HCT116 (cell line): ENCODE results near the gene HDAC10. TPM values are rescaled to one million over a fixed set of nuclear protein-coding genes. Genes with fewer than 3 reads are reported as not detected.

Experiments
- ATAC-seq: fragments of 200-7000 bp; cut with Tn5 transposase; 2 replicates; pipeline ENCODE4 v1.9.1; 2020; ENCODE audit warnings: mild to moderate bottlenecking, moderate library complexity
- BruUV-seq: library from RNA; stranded (reverse); fragments of 400-500 nt; replicated peaks from 2 replicates; lab custom pipeline; 2021; lab: Mats Ljungman, UMichigan
- CTCF ChIA-PET: fragments of 300-600 bp; sonication (Branson Sonifier 250); formaldehyde crosslinking; loops from one replicate; lab custom pipeline; 2021; ENCODE audit warnings: antibody characterized with exemption; lab: Charles Lee
- POLR2A ChIA-PET: fragments of 300-600, 350-600 bp; sonication (Branson Sonifier 250); formaldehyde crosslinking; loops from one replicate; lab custom pipeline; 2021; ENCODE audit warnings: antibody characterized with exemption; lab: Charles Lee
- RAD21 ChIA-PET, 2 experiments: fragments of 300-600 bp; sonication (Branson Sonifier 250); formaldehyde crosslinking; loops; one replicate each; lab custom pipeline; 2023; ENCODE audit warnings: low total read pairs in 2 of 2; ENCODE audit not compliant: uncharacterized antibody in 2 of 2, unreplicated experiment in 2 of 2, low non-redundant PET in 1 of 2; lab: Charles Lee
- DNase-seq: peaks from one replicate; pipeline ENCODE4 v3.0.0-alpha.2; 2010; ENCODE audit warnings: low read depth, low spot score
- H2AFZ ChIP-seq: fragments of 200-600 bp; shearing (Covaris generic), sonication (generic); 2 replicates; pipeline ENCODE4 v1.6.1; 2017; ENCODE audit warnings: low read depth, mixed run types, mixed read lengths, antibody characterized with exemption, low read length; ENCODE audit not compliant: poor library complexity, severe bottlenecking
- H3K27ac ChIP-seq: 2 replicates; pipeline ENCODE4 v1.5.1; 2012; ENCODE audit warnings: low read depth, low read length
- H3K27me3 ChIP-seq: fragments of 200-600 bp; sonication (generic); 2 replicates; pipeline ENCODE4 v1.6.1; 2016; ENCODE audit warnings: mixed run types, low read length, mixed read lengths; ENCODE audit not compliant: insufficient read depth
- H3K36me3 ChIP-seq, 2 experiments: fragments of 200-500 bp in 1 of 2; fragments of 200-600 bp in 1 of 2; sonication (Bioruptor generic) in 1 of 2; sonication (generic) in 1 of 2; 2 replicates each; pipeline versions ENCODE4 v1.5.1 to v1.6.1; 2014 to 2016; ENCODE audit warnings: low read length in 2 of 2, inconsistent platforms in 1 of 2, mixed read lengths in 1 of 2, mixed run types in 1 of 2; ENCODE audit not compliant: insufficient read depth in 2 of 2, control insufficient read depth in 1 of 2
- H3K4me1 ChIP-seq, 2 experiments: fragments of 200-600 bp in 1 of 2; sonication (generic) in 1 of 2; 2 replicates each; pipeline versions ENCODE4 v1.5.1 to v1.6.1; 2012 to 2017; ENCODE audit warnings: low read length in 2 of 2, inconsistent platforms in 1 of 2, mild to moderate bottlenecking in 1 of 2, mixed read lengths in 1 of 2, mixed run types in 1 of 2, moderate library complexity in 1 of 2; ENCODE audit not compliant: insufficient read depth in 2 of 2, control insufficient read depth in 1 of 2
- H3K4me2 ChIP-seq: fragments of 200-600 bp; sonication (generic); 2 replicates; pipeline ENCODE4 v1.6.1; 2017; ENCODE audit warnings: mixed run types, low read length, mixed read lengths
- H3K4me3 ChIP-seq, 2 experiments: fragments of 200-600 bp in 1 of 2; sonication (generic) in 1 of 2; replicated peaks in 1 of 2; 2 replicates each; pipeline ENCODE4 v1.5.1; 2011 to 2016; ENCODE audit warnings: low read length in 2 of 2, control low read depth in 1 of 2, low read depth in 1 of 2, mild to moderate bottlenecking in 1 of 2, mixed read lengths in 1 of 2, mixed run types in 1 of 2
- H3K79me2 ChIP-seq: fragments of 200-600 bp; sonication (generic); 2 replicates; pipeline ENCODE4 v1.6.1; 2017; ENCODE audit warnings: mild to moderate bottlenecking, mixed run types, low read length, moderate library complexity, mixed read lengths; ENCODE audit not compliant: insufficient read depth
- H3K9ac ChIP-seq: fragments of 200-600 bp; sonication (generic); 2 replicates; pipeline ENCODE4 v1.6.1; 2016; ENCODE audit warnings: low read length, mixed read lengths
- H3K9me2 ChIP-seq: fragments of 200-600 bp; sonication (generic), shearing (Covaris generic); 2 replicates; pipeline ENCODE4 v1.6.1; 2017; ENCODE audit warnings: mixed run types, mild to moderate bottlenecking, moderate library complexity; ENCODE audit not compliant: insufficient read depth
- H3K9me3 ChIP-seq, 2 experiments: fragments of 200-500 bp in 1 of 2; fragments of 200-600 bp in 1 of 2; sonication (Bioruptor generic) in 1 of 2; sonication (generic) in 1 of 2; 2 replicates each; pipeline ENCODE4 v1.6.1; 2014 to 2017; ENCODE audit warnings: low read length in 2 of 2, mixed read lengths in 2 of 2, inconsistent platforms in 1 of 2, low read depth in 1 of 2, mild to moderate bottlenecking in 1 of 2, mixed run types in 1 of 2, moderate library complexity in 1 of 2; ENCODE audit not compliant: control insufficient read depth in 1 of 2, insufficient read depth in 1 of 2
- H4K20me1 ChIP-seq: fragments of 200-600 bp; sonication (generic), shearing (Covaris generic); 2 replicates; pipeline ENCODE4 v1.6.1; 2017; ENCODE audit warnings: mixed run types, mild to moderate bottlenecking, moderate library complexity; ENCODE audit not compliant: insufficient read depth
- CTCF ChIP-seq, 3 experiments: fragments of 200-600 bp in 1 of 3; sonication (generic) in 1 of 3; IDR thresholded peaks in 2 of 3; conservative IDR thresholded peaks in 1 of 3; 2 replicates each; pipeline ENCODE4 v1.5.1; 2012 to 2017; ENCODE audit warnings: low read depth in 2 of 3, low read length in 2 of 3, antibody characterized with exemption in 1 of 3, borderline replicate concordance in 1 of 3, control low read depth in 1 of 3, mild to moderate bottlenecking in 1 of 3, mixed read lengths in 1 of 3, mixed run types in 1 of 3, moderate library complexity in 1 of 3; ENCODE audit not compliant: insufficient read depth in 1 of 3
- EGR1 ChIP-seq: IDR thresholded peaks from 2 replicates; pipeline ENCODE4 v1.6.1; 2012; ENCODE audit warnings: low read depth
- SIN3A ChIP-seq: IDR thresholded peaks from 2 replicates; pipeline ENCODE4 v1.6.1; 2012; ENCODE audit warnings: low read depth
- TCF7L2 ChIP-seq: IDR thresholded peaks from 2 replicates; pipeline ENCODE4 v1.7.0; 2011; ENCODE audit warnings: borderline replicate concordance, inconsistent platforms; ENCODE audit not compliant: insufficient read depth, insufficient read length; ENCODE audit errors: extremely low read depth
- ZBTB33 ChIP-seq: IDR thresholded peaks from 2 replicates; pipeline ENCODE4 v1.6.1; 2011; ENCODE audit warnings: mild to moderate bottlenecking, low read length, moderate library complexity; ENCODE audit not compliant: insufficient replicate concordance; ENCODE audit errors: extremely low read depth
- intact Hi-C: fragments of 100-400 bp; cut with micrococcal nuclease; formaldehyde crosslinking; loops from 2 replicates; pipeline ENCODE4 v1.10.0; 2022
- total RNA-seq: library from RNA; stranded (reverse); gene quantifications from one replicate; pipeline ENCODE4 v1.2.1, GENCODE V29; 2021; ENCODE audit not compliant: unreplicated experiment

Gene HDAC10
- total RNA-seq, 1 experiment from 2014 or later = 67.5 TPM

GRCh38 chr22:50262973-50263617, 12.0 kb upstream of the HDAC10 start:
- Histone ChIP-seq H3K4me1 (peaks cover 20 to 32% of the 10 kb centered on the region in 2 experiments), H3K9me2 (no peaks in the 10 kb centered on the region), H3K4me2 (peak overlapping the region; percentile 95), H3K27ac (peak overlapping the region; percentile 83), H3K79me2 (peaks cover 28% of the 10 kb centered on the region), H3K4me3 (peak overlapping the region in 1 of 2 experiments; percentile 90; a peak in 2 of 4 replicates), H4K20me1 (no peaks in the 10 kb centered on the region), H3K36me3 (no peaks in the 10 kb centered on the region; a peak in 1 of 4 replicates), H3K27me3 (no peaks in the 10 kb centered on the region), H3K9me3 (no peaks in the 10 kb centered on the region), H3K9ac (peak overlapping the region; percentile 94), H2AFZ (no peak overlapping the region)
- intact Hi-C loops = no loop called here
- DNase-seq = no peak
- ChIA-PET RAD21 (interaction anchor here in 1 of 2 experiments (1.5 kb wide), 1 partner anchor 79 kb away, joined by 4 read pairs; no protein-coding TSS in a partner anchor), POLR2A (interaction anchor here (0.6 to 1.2 kb wide), 3 partner anchors 8 to 86 kb away, joined by 3 to 4 read pairs (median 4); no protein-coding TSS in a partner anchor), CTCF (interaction anchor here (0.8 to 1.4 kb wide), 3 partner anchors 11 to 79 kb away, joined by 3 to 7 read pairs (median 4); partner anchors contain the start of gene HDAC10)
- ATAC-seq = no peak
- BruUV-seq = no TSS peak
- TF ChIP-seq SIN3A (no peak), EGR1 (no peak), CTCF (IDR thresholded peaks at IDR 0.05 in 2 of 3, conservative IDR thresholded peaks at IDR 0.05 in 1 of 3; ENCODE audit: borderline replicate concordance in 1 of 3, insufficient read depth in 1 of 3, low read depth in 2 of 3, low read length in 2 of 3) (no peak), ZBTB33 (no peak), TCF7L2 (no peak)
